HG02970 (cell line): ENCODE measurements around the gene KPNA1.

ENCODE experiments used
- ATAC-seq: cut with Tn5 transposase; IDR thresholded peaks from one replicate; pipeline ENCODE4 v1.9.1; 2021; ENCODE audit warnings: mild to moderate bottlenecking, moderate library complexity, moderate number of reproducible peaks; ENCODE audit not compliant: unreplicated experiment, low FRiP score

The KPNA1 gene

DNA sequence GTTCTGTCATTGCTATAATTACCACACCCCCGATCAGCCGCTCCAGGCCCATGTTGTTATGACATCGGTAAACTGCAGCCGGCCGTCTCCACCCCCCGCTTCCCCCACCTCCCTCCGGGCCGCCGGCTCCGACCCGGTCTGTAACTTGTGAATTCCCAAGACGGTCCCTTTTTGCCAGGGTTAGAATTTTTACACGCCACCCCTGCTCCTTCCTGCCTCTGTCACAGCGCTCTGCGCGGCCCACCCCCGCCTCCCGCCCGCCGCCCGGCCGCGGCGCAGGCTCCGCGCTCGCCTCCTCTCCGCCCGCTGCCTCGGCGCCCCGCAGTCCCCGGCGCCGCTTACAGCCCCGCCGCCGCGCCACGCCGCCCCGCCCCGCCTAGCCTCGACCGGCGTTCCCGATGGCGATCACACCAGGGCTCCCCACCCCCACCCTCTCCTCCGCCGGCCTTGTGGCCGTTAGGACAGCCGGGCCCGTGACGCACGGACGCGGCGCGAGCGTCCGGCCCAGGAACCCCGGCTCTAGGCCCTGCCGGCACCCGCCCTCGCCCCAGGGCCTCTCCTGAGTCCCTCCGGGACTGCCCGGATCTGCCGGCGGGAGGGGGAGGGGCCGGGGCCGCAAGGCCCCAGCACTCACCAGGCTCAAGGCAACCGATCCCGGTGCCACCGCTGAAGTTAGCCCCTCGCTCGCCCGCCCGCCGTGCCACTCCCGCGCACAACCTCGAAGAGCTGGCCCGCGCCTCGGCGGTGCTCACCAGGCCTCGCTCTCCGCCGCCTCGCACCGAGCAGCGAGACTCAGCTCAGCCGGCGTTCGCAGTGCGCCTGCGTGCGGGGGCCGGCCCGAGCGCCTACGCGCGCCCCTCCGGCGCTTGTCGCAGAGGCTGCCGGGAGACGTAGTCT, at the start of gene KPNA1:
Gene KPNA1 (minus strand): TSS at position 817 of the 897 bp plus-strand sequence. CDS start 18,374 bp downstream, outside the sequence.
- peak; percentile 89 for ATAC-seq

DNA sequence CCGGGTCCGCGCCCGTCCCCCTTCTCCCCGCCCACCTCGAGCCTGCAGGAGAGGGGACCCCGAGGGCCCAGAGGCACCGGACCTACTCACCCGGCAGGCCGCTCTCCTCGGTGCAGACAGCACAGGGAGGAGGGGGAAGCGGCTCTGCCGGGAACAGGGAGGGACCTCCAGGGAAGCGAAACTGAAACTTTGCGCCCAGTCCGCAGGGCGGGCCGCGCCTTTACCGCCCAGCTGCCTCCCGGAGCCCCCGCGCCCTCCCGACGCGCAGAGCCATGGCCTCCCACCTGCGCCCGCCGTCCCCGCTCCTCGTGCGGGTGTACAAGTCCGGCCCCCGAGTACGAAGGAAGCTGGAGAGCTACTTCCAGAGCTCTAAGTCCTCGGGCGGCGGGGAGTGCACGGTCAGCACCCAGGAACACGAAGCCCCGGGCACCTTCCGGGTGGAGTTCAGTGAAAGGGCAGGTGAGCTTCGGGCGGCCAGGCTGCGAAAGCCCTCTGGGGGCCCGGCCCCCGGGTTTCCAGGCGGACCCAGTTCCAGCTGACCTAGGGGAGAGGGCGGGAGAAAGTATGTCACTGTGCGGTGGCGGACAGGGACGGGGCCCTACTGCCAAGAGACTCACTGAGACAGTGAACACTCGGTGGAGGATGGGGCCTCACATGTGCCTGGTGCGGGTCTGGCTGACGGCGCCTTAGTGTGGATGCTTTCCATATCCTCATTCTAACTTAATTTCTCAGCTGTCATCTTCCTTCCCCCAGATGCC, 49.6 kb upstream of the KPNA1 start, which contains the start of the genes DTX3L and PARP9:
Gene DTX3L (plus strand): TSS at position 184 of the 758 bp plus-strand sequence. CDS start 89 bp downstream, at position 273.
Gene PARP9 (minus strand): TSS at position 146 of the 758 bp plus-strand sequence. CDS start 4,680 bp downstream, outside the sequence.
- ATAC-seq, result peak; percentile 64

DNA sequence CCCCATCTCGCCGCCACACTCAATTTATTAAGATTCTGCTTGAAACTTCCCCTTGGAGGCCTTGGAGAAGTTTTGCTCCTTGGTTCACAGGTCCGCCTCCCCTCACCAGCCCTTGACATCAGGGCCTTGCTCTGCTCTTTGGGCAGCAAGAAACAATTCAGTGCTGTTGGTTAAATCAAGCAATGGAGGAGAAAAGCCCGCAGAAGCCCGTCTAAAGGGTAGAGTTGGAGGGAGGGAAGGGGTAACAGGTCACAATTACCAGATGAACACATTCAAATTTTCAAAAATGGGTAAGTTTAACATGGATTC, 48.9 kb upstream of the KPNA1 start:
- ATAC-seq, result no peak

DNA sequence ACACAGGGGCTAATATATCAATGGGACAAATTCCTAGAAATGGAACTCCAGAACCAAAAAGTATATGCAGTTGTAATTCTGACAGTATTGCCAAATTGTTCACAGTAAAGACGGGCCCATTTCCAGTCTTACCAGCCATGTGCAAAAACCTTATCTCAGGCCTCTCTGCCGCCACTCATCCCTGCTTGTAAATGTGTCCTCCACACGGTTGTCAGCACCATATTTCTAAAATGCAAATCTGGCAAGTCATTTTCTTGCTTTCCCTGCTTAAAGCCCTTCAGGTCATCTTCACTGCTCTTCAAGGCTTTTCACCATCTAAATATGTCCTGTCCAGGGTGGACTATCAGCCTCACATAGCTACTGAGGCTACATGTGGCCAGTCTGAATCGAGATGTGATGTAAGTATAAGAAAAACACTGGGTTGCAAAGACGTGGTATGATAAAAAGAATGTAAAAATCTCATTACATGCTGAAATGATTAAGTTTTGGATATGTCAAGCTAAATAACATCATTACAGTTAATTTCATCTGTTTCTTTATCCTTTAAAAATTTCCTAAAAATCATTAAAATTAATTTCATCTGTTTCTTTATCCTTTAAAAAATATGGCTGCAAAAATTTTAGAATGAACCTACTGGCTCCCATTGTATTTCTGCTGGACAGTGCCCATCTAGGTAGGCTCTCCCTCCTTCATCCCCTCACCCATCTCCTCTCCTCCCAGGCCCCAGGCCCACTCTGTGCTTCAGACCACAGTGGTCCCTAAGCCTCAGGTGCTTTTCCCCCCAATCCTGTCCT, 48.4 kb upstream of the KPNA1 start:
- no peak for ATAC-seq

DNA sequence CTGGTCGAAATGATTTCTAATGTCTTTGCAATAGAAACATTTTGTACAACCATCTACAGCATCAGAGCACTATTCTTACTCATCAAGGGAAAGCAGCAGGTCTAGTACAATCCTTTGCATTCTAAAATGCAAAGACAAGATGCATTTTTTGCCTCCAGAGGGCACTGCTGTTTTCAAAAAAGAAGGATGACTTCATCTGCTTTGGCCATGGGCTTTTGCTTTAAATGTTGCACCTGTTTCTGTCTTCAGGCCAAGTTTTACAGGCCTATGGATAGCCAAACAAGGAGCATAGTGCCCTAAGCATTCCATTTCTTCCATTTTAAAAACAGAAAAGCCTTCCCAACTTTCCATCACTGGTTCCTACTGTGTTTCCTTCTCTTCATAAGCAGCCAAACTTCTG, 45.9 kb upstream of the KPNA1 start:
- ATAC-seq, result no peak

DNA sequence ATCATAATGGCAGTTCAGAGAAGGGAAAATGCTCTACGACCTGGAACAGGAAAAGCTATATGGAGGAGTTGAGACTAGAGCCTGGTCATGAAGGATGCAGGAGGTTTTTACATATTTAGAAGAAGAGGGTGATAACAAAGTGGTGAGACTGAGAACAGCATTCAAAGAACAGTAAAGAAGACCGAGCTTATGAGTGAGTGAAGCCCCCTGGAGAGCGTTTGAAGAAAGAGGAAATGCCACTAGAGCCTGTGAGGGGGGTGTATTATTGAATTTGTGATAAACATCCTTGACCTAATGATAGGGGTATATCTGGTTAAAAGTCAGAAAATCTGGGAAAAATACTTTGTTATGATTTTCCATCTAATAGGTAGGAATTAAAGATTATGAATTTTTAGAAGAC, 45.2 kb upstream of the KPNA1 start:
- ATAC-seq, result no peak

DNA sequence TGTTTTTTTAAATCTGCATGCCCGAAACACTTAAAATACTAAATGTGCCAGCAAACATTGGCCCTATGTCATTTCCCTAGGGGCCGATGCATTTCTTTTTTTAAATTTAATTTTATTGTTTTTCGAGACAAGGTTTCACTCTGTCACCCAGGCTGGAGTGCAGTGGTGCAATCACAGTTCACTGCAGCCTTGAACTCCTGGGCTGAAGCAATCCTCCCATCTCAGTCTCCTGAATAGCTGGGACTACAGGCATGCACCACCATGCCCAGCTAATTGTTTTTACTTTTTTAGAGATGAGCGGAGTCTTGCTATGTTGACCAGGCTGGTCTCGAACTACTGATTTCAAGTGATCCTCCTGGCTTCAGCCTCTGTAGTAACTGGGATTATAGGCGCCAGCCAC, 43.9 kb upstream of the KPNA1 start:
- no peak for ATAC-seq

DNA sequence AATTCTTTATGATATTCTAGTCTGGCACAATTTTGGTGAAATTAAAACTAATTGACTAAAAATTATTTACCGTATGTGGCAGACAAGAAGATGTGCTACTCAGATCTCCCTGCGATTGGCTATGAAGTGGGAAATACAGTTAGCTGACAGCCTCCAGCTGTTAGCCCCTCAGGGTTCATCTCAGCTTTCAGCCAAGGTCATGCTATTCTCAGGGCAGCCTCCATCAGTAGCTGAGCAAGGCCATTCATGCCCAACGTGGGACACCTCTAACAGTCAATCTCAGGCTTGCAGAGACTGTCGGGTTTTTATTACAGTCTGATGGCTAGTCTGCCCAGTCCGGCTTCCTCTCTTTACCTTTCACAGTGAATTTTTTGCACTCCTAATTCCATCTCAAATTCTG, 42.6 kb upstream of the KPNA1 start:
- ATAC-seq, result no peak

DNA sequence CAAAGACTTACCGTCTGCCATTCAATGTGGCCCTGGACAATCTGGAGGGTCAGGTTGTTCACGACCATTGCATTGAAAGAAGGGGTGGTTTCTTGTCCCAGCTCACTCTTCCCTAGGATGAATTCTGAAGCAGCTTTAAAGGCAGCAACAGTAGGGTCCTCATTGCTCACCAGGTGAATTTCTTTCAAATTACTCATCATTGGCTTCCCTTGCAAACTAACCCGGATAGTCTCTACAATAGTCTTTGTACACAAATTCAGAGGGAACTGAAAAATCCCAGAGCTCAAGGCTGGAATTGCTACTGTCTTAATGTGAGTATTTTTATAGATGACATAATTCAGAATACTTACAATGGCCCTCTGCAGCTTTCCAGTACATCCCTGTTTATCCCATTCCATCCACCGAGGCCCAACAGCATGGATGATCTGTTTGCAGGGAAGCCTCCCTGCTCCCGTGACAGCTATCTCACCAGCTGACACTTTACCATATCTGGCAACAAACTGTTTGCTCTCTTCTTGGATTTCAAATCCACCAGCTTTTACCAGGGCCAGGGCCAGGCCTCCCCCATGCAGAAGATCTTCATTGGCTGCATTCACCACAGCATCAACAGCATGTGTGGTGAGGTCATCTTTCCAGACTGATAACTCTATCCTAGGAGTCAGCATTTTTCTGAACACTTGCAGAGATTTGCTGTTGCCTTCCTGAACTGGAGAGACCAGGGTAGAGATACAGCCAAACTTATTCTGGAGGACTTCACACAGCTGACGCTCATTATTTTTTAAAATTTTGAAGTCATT, 40.7 kb upstream of the KPNA1 start:
- ATAC-seq, result no peak

DNA sequence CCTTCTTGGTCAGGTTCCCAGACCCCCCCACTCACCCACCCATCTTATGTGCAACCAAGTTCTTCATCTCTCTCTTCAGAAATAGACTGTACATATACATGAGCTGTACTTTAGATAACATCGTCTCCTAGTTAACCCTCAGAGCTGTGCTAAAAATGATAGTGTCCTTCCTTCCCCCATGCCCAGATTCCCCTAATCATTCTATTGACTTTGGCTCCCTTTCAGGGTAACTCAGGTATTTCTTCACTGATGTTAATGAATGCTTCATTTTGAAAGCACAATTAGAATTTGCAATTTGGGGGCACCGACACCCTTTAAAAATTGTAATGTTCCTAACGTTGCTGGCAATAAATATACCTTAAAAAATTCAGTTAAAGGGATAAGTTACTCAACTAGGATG, 38.4 kb upstream of the KPNA1 start:
- ATAC-seq, result no peak

DNA sequence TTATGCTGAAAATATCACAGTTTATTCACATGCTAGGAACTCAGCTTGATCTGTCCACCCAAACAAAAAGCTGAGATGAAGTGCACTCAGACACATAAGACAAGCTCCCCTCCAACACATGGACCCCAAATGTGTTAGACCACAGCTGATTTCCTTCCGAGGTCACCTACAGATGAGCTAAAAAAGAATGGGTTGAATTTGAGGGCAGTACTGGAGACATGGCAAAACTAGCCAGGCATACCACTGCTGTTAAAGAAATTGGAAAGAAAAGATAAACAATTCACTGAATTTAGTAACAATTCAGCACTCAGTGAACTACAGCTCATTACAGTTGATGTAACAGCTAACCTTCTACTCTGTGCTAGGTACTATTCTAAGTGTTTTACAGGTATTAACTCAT, 33.9 kb upstream of the KPNA1 start:
- ATAC-seq, result no peak

DNA sequence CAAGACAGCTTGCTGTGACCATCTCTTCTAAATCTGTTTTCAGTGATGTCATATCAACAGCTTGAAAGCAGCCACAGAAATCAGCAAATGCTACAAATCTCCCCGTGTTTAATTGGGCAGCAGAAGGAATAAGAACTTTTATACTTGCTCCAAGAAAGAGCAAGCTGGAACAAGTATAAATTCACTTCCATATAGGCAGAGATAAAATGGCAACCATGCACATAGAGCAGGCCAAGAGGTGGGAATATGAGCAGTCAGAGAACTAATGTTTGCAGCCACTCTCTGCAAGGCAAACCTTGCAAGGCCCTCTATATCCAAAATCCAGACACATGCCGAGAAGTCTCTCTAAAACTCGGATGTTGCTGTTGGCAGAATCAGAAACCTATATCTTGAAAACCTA, 33.3 kb upstream of the KPNA1 start:
- ATAC-seq, result no peak

DNA sequence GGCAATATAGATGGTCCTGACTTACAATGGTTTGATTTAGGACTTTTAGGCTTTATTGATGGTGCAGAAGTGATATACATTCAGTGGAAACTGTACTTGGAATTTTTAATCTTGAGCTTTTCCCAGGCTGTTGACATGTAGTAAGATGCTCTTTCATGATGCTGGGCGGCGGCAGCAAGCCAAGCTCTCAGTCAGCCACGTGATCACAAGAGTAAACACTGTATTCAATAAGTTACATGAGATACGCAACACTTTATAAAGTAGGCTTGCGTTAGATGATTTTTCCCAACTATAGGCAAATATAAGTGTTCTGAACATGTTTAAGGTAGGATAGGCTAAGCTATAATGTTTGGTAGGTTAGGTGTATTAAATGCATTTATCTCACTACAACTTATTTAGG, 31.4 kb upstream of the KPNA1 start:
- ATAC-seq, result no peak

DNA sequence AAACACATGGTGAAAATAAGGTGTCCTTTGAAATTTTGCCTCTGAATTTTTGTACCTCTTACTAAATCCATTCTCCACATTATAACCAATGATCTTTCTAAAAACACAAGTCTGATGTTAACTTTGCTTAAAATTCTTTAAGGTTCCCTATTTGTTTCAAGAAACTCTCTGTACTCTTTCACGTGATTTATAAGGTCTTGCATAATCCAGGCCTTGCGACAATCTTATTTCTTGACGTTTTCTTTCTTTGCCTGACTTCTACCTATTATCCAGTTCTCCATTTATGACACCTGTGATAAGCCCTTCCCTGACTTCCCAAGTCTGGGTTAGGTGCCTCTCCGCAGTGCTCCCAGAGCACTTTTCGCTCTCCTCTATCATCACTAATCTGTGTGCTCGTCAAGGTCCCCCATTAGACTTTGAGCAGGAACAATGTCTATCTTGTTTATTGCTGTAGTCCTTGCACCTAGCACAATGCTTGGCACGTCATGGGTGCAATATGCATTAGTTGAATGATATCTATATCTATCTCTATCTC, 24.3 kb upstream of the KPNA1 start:
- no peak for ATAC-seq

DNA sequence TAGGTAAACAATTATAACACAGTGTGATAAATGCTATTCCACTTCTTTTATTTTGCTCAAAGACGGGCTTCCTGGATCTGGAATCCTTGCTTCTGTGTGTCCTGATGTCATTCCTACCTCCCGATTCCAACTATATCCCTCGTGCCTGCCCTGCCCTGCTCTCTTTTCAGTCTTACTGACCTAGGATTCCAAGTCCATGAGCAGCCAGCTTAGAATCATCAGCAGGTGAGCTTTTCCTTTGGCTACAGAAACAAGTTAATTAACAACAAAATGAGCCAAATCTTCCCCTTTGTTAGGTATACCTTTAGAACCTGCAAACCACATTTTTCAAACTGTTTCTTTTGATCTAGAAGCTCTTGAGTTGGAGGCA, 21.9 kb upstream of the KPNA1 start:
- no peak for ATAC-seq

DNA sequence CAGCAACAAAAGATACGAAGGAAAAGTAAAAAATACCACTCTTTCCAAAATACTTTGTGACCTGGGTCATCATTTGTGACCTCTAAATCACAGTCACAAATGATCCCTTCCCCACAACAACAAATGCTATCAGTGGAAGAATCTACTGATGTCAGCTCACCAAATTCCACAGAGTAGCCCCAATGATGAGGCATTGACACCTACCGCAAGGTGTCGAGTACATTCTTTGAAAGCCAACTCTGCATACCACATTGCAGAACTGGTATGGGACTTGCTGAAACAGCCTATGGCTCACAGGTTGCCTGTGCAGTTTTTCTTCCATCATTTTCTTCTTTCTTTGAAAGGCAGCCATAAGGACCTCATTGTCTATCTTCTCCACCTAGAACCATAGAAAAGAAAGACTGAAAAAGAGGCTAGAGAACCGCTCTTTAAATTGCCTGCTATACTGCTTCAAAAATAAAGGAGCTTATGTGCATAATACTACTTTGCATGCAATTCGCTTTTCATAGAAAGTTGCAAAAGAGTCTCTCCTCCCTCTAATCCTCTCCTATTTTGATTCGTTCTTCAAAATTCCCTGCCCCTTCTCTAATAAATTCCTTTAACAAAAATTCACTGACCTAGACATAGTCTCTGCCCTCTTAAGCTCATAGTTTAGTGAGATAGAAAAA, 21.4 kb upstream of the KPNA1 start:
- no peak for ATAC-seq

DNA sequence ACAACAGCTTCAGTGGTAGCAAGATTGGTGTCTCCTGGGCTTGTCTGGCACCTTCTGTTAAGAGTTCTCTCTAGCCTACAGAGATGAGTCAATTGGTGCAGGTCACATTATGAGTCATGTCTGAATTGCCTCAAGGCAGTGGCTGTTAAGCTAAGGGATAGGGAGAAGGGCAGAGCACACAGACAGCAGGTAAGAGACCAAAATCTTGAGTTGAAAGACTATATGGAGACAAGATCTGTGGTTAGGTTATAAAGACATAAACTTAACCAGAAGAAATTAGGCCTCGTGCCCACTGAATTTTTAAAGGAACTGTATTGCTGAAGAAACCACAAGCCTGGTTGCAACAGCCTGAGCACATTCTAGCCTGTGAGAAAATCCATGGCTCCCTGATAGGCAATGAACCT, 19.2 kb upstream of the KPNA1 start:
- ATAC-seq, result no peak

DNA sequence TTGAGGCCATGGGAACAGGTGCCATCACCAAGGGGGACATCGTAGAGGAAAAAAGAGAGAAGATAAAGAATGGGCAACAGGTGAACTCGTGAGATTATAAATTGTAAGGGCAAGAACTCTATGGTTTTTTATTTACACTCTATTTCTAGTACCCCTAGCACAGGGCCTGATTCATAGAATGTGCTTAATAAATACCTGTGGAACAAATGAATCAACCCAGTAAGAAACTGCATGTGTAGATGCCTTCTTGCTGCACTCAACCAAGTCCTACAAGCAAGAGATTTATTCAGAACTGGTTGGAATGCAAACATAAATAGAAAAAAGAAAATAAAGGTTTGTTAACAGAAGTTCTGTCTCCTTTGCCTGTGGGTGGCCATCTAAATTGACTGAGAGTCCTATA, 18.7 kb upstream of the KPNA1 start:
- ATAC-seq, result no peak

DNA sequence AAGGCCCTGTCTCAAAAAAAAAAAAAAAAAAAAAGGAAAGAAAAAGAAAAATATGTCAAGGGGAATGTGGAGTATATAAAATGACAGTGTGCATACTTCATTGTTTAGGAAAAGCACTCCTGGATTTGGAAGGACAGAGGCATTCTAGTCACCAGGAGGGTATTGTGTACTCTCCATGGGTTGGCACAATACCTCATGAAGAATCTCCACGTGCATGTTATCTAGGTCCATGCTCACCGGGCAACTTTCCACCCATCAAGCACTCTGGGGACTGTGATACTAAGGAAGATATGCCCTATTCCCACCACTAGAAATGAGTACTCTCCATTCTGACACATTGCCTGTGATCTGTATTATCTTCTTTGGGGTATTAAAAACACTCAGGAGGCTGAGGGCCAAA, 15.4 kb upstream of the KPNA1 start:
- ATAC-seq, result no peak
